ENCODE data around the gene ASS1.
"Not testable (repeated sequence)": the region's sequence is repeated elsewhere in the genome, so short reads cannot be mapped to it uniquely, and the experiment has no call there.

ASS1 gene

DNA sequence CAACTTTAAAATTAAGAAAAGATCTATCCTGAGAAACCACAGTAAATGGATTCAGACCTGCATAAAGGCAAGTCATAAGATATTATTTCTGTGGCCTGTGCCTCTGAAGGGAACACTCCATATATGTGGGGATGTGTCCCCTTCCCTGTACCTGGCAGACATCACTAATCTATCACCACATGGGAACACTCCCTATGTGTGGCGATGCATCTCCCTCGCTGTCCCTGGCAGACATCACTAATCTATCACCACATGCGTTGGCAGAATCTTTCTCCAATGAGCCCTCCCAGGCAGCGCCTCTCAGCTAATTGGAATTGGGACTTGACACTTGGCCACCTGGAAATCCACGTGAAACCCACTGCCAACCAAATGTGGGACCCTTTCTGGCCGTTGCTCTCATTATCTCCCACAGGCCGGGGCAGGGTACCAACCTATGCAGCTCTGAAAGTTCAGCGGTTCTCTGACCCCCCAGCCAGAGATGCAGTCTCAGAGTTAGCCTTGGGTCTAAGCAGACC is 25.2 kb upstream of the ASS1 start:
- no peak for DNase-seq (ENCODE audit: low spot score)

DNA sequence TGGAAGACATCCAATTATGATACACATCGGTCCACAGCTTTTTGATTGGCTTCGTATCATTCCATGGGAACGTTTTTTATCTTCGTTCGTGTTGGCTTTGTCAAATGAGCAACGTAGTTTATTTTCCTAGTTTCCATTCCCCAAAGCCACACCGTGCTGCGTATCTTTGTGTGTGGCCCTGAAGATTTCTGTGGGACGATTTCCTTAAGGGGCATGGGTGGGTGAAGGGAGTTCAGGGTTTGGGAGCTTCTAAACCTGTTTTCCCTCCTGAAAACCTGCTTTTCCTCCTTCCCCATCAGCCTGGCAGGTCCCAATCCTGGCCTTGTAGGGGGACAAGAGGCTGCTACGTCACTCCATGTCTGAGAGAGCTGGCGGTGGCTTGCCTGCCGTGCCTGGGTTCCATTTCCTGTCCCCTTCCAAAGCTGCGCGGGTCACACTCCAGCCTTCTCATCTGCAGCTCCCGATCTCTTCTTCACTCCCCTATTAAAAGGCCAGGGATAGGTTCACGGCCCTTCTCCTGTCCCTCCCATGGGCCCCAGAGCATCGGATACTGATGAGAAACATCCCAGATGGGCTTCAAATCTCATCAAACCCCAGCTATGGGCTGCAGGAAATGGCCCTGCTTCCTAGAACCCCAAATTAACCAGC is 23.5 kb upstream of the ASS1 start:
- no peak for DNase-seq (ENCODE audit: low spot score)

DNA sequence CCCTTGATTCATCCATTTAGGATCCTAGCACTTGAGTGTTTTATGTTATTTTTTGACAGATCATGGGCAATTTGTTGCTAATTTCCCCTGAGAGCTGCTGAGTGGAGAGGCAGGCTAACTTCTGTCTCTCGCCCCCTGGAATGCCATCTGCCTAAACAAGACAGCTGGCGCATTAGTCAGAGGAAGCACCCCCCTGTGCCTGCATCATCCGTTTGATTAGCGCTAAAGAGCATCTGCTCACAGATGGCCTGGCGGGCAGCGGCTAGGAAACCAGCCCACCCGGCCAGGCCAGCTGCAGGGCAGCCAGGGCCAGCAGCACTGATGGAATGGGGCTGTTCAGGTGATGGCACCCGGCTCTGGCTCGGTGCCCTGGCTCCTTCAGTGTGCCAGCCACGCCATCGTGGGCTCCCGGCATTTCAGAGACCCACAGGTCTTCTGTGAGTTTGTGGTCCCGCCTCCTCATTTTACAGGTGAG is 22.9 kb upstream of the ASS1 start:
- no peak for DNase-seq (ENCODE audit: low spot score)

DNA sequence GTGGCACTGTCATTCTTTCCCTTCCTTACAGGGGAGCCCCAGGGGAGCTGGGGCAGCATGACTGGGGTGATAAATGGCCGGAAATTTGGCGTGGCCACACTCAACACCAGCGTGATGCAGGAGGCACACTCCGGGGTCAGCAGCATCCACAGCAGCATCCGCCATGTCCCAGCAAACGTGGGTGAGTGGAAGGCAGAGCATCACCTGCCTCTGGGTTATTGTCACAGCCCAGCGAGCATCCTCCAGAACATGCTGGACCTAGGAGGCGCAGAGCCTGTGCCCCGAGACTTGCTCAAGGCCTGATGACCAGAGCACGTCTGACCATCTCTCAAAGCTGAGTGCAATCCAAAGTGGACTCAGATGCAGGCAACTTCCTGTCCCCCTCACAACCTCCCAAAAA is 22.2 kb upstream of the ASS1 start:
- no peak for DNase-seq (ENCODE audit: low spot score)

DNA sequence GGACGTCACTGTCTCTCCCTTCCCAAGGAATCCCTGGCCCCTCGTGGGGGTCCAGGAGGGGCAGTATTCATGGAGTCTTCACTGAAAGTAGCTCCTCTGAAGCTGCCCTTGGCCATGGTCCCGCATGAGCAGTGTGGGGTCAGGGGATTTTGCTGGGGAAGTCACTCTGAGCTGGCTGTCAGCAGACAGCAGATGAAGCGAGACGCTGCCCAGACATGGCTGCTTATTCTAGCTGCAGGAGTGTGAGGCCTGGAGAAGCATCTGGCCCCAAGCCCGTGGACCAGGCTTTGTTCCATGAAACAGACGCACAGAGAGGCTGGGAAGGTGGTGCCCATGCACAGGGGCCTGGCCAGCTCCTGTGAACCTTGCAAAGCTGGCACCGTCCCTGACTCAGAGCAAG is 21.5 kb upstream of the ASS1 start:
- no peak for DNase-seq (ENCODE audit: low spot score)

DNA sequence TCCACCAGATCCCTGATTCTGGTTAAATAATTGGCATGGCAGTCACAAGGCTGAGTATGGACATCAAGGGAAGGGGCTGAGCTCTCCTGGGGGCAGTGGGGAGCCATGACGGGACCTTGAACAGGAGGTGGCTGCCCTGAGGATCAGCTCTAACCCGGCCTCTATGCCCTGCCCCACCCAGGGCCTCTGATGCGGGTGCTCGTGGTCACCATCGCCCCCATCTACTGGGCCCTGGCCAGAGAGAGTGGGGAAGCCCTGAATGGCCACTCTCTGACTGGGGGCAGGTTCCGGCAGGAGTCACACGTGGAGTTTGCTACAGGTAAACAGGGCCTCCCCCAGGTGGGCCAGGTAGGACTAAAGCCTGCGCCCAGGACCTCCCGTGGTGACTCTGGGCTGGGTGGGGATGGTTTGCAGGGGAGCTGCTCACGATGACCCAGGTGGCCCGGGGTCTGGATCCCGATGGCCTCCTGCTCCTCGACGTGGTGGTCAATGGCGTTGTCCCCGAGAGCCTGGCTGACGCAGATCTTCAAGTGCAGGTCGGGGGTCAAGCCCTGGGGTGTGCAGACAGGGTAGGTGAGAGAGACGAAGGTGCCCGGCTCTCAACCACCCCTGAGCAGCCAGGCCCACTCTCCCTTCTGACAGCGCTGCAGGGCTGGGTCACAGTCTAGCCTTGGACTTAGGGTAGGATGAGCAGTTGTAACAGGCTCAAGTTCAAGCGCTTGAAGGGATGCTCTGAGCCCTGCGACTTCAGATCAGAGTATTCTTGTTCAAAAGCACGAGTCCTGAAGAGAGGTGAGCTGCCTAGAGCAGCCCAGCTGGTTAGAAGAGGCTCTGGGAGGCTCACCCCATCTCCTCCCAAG is 19.9 kb upstream of the ASS1 start:
- DNase-seq (ENCODE audit: low spot score) = no peak

DNA sequence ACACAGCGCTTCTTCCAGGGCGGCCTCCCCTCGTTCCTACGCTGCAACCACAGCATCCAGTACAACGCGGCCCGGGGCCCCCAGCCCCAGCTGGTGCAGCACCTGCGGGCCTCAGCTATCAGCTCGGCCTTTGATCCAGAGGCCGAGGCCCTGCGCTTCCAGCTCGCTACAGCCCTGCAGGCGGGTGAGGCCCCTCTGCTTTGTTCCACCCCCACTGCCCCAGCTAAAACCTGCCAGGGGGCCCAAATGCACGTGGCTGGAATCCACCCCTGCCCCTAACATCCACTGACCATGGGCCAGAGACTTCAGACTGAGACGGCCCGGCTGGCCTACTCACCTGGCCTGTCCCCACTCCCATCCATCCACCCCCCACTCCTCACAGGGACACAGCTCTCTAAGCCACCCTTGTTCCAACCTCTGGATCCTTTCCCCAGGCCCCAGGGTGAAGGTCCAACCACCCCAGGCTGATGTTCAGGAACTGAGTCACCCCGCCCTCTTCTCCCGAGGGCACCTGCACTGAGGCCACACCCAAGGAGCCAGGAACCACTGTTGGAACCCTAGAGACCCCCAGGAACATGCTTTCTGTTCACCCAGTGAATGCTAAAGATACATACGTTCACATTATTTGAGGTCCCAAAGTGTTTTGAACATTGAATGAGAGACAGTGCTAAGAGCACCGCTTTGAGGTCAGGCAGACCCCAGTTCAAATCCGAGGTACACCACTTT is 18.9 kb upstream of the ASS1 start:
- DNase-seq (ENCODE audit: low spot score) = no peak

DNA sequence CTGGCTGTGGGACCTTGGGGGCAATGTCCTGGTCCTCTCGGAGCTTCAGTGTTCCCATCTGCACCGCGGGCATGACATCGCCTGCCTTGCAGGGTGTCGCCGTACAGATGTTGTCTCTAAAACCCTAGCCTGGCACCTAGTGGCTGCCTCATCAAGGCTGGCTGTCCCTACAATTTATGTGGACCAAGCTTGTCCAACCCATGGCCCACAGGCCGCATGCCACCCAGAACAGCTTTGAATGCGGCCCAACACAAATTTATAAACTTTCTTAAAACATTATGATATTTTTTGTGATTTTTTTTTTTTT is 18.3 kb upstream of the ASS1 start:
- no peak for DNase-seq (ENCODE audit: low spot score)

DNA sequence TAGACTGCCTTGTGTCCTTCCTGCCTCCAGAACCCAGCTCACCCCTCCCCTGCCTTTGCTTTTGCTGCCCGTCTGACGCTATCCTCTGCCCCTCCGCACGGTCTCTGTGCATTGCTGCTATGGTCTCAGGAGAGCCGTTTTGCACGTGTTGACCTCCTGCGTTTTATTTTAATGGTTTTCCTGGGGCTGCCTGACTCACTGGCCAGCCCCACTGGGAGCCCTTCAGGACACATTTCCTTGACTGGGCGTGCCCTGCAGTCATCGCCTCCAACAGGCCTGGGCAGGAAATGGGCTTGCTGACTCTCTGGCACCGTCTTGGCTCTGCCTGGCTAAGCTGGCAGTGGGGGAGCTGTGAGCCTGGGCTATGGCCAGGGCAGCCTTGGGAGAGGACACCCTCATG is 17.9 kb upstream of the ASS1 start:
- DNase-seq (ENCODE audit: low spot score) = no peak

DNA sequence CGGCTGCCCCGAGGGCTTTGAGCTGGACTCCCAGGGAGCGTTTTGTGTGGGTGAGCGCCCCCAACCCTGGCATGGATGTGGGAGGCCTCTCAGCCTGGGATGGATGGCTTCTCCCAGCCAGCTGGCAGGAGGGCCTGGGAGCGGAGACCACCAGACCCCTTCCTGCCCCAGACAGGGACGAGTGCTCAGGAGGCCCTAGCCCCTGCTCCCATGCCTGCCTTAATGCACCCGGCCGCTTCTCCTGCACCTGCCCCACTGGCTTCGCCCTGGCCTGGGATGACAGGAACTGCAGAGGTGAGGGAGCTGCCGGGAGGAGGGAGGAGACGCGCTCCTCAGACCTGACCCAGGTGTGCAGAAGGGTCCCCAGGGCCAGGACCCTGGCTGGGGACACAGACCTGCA is 17.4 kb upstream of the ASS1 start:
- no peak for DNase-seq (ENCODE audit: low spot score)

DNA sequence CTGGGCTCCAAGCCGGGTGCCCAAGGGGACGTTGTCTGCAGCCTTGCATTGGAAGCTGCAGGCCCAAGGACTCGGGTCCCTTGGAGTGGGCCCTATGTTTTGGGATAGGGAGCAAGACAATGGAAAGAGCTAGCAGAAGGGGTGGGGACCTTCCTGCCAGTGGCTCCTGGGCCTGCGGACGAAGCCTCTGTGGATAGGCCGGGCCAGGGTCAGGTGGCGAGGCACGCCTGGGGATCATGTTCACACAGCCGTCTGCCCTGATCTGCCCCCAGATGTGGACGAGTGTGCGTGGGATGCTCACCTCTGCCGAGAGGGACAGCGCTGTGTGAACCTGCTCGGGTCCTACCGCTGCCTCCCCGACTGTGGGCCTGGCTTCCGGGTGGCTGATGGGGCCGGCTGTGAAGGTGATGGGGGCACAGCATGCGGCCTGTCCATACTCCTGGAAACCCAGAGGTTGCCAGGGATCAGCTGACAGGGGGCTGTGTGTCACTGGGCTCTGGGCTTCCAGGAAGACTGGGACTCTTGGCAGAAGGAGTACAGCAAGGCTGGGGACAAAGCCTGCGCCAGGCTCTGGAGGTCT is 16.6 kb upstream of the ASS1 start:
- DNase-seq (ENCODE audit: low spot score) = no peak

DNA sequence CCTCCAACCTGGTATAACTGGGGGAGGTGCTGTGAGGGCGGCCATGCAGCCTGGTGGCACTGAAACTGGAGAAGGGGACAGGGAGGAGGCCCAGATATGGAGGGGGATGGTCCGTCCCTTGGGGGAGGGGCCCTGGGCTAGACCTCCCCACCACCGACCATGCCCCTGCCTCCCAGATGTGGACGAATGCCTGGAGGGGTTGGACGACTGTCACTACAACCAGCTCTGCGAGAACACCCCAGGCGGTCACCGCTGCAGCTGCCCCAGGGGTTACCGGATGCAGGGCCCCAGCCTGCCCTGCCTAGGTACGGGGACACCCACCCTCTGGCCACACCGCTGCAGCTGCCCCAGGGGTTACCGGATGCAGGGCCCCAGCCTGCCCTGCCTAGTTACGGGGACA is 15.4 kb upstream of the ASS1 start:
- DNase-seq (ENCODE audit: low spot score) = no peak

DNA sequence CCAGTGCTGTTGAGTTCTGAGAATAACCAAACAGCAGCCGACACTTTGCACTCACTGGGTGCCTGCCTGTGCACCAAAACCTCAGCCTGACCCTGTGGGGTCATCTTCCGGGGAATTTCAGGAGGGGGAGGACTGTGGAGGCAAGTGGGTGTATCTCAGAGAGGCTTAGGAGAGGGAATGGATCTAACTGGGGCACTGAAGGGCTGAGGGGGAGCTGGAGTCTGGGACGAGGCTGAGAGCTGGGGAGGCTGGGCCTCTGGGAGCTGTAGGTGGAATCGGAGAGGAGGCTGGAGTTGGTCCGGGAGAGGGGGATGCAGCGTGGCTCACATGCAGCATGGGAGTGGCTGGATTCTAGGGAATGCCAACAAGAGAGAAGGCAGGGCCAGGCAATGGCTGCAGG is 14.9 kb upstream of the ASS1 start:
- no peak for DNase-seq (ENCODE audit: low spot score)

DNA sequence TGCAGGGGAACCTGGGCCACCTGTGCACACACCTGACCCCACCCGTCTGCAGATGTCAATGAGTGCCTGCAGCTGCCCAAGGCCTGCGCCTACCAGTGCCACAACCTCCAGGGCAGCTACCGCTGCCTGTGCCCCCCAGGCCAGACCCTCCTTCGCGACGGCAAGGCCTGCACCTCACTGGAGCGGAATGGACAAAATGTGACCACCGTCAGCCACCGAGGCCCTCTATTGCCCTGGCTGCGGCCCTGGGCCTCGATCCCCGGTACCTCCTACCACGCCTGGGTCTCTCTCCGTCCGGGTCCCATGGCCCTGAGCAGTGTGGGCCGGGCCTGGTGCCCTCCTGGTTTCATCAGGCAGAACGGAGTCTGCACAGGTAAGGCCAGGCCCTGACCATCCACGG is 14.5 kb upstream of the ASS1 start:
- DNase-seq (ENCODE audit: low spot score) = no peak

DNA sequence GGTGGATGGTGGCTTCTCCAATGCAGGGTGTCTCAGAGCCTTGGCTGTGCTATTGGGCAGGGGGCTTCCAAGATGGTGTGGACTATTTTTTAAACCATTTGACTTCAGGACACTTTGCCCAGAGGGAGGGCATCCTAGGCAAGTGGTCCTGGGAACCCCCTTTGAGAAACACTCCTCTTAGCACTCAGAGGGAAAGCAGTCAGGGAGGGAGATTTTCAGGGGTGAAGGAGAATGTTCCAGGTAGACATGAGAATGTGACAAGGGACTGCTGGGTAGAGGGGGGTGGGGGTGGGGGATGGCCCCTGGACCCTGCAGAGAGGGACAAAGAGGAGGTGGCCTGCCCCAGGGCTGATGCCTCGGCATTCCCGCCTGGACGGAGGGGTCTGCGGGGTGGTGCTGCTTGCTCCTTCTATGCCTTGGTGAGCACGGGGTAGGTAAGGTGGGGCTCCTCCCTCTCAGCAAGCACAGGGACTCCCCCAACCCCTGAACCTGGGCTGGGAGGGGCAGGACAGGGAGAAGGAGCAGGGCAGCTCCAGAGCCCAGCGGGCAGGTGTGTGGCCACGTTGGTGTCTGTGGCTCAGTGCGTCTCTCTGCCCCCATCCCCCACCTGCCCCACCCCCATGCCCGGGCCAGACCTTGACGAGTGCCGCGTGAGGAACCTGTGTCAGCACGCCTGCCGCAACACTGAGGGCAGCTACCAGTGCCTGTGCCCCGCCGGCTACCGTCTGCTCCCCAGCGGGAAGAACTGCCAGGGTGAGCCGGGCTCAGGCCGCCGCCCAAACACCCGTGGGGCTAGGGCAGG is 13.8 kb upstream of the ASS1 start:
- DNase-seq (ENCODE audit: low spot score) = no peak

DNA sequence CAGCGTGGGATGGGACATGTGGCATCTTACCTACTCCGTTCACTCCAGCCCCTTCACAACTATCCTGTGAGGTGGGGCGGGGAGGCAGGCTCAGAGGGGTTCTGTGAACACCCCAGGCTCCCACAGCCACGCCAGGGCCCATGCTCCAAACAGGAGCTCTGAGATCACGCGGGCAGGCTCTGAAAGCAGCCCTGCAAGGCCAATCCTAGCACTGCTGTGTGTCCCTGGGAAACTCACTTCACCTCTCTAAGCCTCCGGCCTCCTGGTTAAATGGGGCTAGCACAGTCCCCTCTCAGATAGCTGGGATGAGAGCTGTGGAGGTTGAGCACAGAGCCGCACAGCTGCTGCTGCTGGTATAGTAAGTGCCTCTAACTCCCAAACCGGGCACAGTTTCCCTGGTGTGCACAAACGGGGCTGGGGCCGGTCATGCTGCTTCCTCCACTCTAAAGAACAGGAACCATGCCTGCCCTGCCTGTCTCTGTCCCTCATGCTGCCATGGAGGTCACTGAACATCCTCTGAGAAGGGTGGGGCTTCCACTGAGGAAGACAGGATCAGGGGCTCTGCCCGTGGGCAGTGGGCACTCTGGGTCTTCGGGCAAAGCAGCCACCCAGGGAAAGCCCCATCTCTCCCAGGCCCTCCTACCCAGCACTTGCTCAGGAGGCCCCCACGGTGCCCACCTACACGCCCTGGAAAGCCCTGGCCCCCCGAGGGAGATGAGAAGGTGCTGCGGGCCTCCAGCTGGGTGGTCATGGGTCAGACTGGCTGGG is 13.0 kb upstream of the ASS1 start:
- DNase-seq (ENCODE audit: low spot score) = no peak

DNA sequence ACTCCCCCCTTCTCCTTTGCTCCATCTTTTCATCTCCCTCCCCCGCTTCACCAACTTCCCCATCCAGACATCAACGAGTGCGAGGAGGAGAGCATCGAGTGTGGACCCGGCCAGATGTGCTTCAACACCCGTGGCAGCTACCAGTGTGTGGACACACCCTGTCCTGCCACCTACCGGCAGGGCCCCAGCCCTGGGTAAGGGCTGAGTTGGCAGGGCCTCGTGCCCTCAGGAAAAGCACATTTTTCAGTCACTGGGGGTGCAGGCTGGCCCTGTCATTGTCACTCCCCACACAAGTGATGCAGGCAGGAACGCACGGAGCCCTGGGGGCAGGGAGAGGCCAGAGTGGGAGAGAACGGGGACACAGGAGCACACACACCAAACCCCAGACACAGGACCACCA is 12.4 kb upstream of the ASS1 start:
- DNase-seq (ENCODE audit: low spot score) = no peak

DNA sequence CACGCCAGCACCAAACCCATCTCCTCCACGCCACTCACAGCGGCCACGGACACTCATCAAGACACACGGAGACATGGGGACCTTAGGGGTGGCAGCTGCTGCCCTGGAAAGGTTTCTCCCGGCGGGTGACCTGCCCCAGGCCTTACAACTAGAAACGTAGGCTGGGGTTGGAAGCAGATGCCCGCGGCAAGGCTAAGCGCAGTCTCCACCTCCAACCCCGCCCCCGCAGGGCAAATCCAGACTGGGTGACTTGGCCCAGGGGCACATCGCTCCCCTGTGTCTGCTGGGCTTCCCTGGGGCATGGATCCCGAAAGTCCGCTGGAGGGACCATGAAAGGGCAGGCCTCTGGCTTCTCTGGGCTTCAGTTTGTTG is 12.0 kb upstream of the ASS1 start:
- no peak for DNase-seq (ENCODE audit: low spot score)

DNA sequence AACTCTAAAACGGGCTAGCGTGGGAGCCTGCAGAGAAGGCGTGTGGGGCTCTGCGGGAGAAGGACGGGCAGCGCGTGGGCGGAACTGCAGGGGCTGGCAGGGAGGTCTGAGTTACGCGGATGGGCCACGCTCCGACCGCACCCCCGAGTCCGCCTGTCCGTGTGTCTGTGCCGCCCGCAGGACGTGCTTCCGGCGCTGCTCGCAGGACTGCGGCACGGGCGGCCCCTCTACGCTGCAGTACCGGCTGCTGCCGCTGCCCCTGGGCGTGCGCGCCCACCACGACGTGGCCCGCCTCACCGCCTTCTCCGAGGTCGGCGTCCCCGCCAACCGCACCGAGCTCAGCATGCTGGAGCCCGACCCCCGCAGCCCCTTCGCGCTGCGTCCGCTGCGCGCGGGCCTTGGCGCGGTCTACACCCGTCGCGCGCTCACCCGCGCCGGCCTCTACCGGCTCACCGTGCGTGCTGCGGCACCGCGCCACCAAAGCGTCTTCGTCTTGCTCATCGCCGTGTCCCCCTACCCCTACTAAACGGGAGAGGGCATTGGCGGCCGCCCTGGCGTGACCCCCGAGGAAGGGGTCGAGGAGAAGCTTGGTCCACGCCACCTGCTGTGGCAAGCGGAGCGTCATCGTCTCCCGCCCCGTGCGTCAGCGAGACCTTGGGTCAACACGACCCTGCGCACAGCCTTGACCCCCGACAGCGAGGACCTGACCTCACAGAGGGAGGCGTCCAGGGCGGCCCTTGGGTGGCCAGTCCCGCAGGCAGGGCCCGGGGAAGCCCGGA is 11.4 kb upstream of the ASS1 start:
- no peak for DNase-seq (ENCODE audit: low spot score)

DNA sequence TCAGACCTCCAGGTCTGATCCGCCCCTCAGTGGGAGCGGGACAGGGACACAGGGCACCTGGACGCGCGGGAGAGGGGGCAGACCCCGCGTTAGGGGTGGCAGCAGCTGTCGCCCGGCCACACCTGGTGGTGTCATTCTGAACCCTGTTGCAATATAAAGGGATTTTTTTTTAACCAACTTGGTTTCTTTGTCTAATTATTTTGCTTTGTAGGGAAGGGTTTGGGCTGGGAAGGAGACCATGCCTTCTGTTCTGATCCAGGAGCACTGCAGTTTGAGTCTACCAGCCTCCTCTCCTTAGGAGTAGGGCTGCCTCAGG is 10.9 kb upstream of the ASS1 start:
- no peak for DNase-seq (ENCODE audit: low spot score)

DNA sequence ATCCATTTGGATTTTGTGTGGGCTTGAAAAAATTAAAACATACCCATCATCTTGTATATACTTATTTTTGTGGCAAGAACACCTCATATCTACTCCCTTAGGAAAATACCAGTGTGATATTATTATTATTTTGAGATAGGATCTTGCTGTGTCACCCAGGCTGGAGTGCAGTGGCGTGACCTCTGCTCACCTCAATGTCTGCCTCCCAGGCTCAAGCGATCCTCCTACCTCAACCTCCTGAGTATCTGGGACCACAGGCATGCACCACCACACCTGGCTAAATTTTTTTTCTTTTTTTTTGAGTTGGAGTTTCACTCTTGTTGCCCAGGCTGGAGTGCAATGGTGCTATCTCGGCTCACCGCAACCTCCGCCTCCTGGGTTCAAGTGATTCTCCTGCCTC is 10.1 kb upstream of the ASS1 start:
- DNase-seq (ENCODE audit: low spot score) = not testable (repeated sequence)
